Ramos (cell line): Measurements from ENCODE around the gene UVRAG.
"Not testable (repeated sequence)": the region's sequence is repeated elsewhere in the genome, so short reads cannot be mapped to it uniquely, and the experiment has no call there.

Experiments used
- in situ Hi-C: fragments of 300-500 bp; cut with MboI; formaldehyde crosslinking; loops from one replicate; pipeline ENCODE4 v1.14.3; 2022; ENCODE audit warnings: low sequenced_read_pairs; ENCODE audit not compliant: unreplicated experiment

Gene UVRAG

DNA sequence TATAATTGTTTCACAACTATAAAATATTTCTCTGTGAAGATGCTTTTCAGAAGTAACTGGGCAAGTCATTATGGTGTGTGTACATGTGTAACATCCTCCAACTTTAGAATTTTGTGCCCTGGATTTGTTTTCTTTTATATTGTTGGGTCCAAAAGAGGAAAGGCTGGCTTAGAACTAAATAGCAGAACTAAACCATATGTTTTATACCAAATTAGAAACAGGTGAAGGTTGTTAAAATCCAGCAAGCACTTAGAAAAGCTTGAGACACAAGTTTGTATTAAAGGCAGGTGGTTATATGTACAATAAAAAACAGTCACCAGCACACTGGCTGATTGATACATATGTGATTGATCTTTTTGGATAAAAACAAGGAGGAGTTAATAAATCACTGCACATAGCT lies 232.8 kb downstream of the UVRAG start:
- in situ Hi-C loops, result no loop called here

DNA sequence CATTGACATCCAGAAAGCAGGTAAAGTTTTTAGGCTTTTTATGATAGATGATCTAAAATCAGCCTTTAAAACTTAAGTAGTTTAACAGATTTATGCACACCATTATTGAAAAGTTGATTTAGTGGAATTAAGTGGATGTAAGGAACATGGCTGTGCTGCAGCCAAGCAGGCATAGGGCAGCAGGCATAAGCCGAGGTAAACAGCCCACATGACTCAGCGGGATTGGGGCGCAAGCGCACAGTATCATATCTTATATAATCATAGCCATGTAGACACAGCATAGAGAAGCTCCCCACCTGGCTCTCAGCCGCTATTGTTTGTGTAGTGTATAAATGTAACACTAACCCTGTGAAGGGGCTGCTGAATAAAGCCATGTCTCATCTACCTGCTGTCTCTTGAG lies 233.8 kb downstream of the UVRAG start:
- in situ Hi-C loops, result no loop called here

DNA sequence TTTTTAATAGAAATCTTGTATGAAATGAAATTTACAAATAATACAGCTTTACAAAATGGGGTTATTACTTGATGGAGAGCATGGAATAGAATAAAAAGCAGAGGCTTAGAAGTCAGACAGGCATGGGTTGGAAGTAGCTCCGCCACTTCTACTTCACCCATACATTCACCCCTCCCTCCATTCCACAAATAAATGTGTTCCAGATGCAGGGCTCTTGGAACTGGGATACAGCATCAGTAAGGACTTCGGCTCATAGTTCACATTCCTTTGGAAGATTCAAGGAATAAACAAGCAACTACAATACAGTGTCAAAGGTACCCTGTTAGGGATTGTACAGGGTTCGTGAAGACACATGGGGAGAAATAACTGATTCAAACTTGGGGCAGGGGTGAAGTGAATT lies 234.5 kb downstream of the UVRAG start:
- in situ Hi-C loops, result no loop called here

DNA sequence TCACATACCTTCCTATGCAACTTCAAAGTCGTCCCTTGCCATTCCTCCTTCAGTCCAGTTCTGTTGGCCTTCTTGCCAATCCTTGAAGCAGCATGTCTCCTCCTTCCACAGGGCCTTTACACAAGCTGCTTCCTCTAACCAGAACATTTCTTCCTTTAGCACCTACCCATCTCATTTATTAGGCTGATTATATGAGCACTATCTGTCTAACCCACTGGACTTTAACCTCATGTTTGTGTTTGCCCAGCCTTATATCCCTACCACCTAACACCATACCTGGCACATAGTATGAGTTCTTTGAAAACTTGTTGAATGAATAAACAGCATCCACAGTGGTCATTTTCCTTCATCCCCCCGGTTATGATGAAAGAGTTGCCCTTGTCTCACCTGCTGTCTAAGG lies 236.9 kb downstream of the UVRAG start:
- in situ Hi-C loops, result no loop called here

DNA sequence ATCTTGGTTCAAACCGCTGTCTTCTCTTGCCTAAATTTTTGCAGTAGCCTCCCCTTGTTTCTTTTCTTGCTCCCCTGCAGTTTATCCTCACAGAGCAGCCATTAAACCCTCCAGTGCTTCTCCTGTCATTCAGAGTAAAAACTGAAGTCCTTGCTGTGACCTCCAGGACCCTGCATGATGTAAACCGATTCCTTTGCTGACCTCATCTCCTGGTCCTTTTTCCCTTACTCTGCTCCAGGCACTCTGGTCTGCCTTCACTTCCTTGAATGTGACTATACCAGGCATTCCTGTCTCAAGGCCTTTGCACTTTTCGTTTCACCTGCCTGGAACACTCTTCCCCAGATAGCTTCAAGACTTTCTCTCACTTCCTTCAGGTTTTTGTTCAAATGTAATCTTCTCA lies 239.3 kb downstream of the UVRAG start:
- in situ Hi-C loops, result no loop called here

DNA sequence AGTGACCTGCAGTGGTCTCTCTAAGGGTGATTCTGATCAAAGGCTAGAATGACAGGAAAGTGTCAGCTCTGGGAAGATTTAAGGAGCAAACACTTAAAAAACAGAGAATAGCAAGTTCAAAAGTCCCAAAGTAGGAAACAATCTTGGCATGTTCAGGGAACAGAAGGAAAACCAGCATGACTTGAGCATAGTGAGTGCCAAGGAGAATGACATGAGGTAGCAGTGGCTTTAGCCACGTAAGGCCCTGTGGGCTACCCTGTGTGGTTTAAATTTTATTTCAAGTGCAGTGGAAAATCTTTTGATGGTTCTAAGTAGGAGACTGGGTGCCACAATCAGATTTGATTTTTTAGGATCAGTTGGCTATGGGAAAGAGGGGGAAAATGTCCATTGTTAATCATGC lies 241.9 kb downstream of the UVRAG start:
- in situ Hi-C loops, result no loop called here

DNA sequence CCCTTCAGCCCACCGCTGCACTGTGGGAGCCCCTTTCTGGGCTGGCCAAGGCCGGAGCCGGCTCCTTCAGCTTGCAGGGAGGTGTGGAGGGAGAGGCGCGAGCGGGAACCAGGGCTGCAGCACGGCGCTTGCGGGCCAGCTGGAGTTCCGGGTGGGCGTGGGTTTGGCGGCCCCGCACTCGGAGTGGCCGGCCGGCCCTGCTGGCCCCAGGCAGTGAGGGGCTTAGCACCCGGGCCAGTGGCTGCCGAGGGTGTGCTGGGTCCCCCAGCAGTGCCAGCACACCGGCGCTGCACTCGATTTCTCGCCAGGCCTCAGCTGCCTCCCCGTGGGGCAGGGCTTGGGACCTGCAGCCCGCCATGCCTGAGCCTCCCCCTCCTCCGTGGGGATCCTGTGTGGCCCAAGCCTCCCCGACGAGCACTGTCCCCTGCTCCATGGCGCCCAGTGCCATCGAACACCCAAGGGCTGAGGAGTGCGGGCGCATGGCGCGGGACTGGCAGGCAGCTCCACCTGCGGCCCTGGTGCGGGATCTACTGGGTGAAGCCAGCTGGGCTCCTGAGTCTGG lies 245.5 kb downstream of the UVRAG start:
- in situ Hi-C loops, result not testable (repeated sequence)

DNA sequence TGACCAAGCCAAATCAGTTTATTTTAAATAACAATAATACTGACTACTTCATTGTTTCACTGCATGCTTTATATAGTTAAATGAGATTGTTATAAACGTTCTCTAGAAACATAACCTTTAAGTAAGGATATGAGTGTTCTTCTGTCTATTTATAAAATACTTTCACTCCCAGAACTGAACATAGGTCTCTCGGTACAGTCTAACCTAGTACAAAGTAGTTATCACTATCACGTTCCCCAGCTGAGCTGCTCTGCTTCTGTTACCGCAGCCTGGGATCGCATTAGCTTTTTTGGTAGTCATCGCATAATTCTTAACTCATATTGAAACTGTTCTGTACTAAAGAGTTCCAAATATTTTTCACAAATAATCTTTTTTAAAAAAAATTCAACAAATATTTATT lies 247.7 kb downstream of the UVRAG start:
- in situ Hi-C loops, result no loop called here

DNA sequence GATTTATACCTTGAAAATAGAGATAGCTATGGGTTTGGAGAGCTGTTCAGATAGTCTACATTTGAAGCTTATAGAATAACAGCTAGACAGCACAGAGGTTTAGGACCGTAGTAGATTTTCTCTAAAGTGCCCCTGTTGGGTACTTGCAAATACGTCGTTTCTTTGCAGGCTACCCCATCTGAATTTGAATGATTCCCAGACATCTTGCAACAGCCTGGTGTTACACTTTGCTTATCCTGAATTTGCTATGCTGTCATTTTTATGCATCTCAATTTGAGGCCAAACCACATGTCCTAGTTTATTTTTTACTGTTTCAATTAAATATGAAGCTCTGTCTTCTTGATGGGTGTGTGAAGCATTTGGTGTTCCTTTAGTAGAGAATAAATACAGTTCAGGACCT lies 249.2 kb downstream of the UVRAG start:
- in situ Hi-C loops, result no loop called here

DNA sequence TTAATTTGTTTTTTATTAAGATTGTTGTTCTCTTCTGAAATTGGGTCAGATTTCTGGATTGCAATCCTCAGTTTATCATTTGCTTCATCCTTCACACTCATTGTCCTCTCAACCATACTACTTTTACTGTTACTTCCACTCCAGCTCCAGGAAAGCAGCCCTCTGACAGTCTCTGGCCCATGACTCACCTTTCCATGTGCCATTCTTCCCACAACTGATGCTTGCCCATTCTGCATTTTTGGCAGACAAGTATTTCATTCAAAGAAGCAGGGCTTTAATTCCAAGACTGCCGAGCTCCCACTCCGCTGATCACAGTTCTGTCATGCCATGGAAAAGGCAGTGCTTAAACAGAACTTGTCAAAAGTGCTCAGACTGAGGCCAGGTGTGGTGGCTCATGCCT lies 252.1 kb downstream of the UVRAG start:
- in situ Hi-C loops, result no loop called here

DNA sequence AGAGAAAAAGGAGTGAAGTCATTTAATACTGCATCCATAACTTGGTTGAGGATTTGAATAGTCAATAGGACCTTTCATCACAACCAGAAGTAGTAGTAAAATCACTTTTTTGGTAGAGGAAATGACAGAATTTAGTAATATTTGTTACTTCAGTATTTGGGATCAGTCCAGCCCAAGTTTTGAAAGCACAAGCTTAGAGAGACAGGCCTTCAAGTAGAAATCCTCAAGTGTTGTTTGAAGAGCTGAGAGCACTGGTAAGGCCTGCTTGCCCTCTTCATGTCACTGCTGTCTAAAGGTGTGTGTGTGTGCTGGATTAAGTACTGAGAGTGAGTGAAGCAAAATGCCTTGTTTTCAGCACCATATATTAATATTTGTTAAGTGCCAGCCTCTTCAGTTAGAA lies 254.0 kb downstream of the UVRAG start:
- in situ Hi-C loops, result no loop called here

DNA sequence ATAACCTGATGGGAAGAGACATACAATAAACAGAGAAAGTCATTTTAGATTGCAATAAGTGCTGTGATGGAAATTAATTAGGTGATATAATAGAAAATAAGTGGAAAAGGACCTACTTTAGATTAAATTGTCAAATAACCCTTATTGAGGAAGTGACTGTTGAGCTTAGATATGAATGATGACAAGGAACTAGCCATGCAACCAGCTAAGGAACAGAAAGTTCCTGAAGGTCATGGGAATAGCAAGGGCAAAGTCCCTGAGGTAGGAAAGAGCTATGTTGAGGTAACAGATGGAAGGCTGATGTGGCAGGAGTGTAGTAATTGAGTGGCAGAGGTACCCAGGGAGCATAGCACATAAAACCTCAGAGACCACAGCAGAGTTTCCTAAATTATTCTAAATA lies 256.1 kb downstream of the UVRAG start:
- in situ Hi-C loops, result no loop called here

DNA sequence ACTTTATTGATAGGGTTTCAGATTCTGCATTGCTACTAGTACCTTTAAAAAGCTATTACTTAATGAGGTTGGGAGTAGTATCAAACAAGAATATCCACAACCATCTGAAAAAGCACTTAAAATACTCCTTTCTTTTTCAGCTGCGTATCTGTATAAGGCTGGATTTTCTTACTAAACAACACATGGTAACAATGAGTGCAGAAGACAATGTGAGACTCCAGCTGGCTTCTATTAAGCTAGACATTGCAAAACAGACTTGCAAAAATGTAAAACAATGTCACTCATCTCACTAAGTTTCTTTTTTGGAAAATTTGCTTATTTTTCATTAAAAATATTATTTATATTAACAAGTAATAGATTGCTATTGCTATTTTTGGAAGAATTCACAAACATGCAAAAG lies 258.7 kb downstream of the UVRAG start:
- in situ Hi-C loops, result no loop called here

DNA sequence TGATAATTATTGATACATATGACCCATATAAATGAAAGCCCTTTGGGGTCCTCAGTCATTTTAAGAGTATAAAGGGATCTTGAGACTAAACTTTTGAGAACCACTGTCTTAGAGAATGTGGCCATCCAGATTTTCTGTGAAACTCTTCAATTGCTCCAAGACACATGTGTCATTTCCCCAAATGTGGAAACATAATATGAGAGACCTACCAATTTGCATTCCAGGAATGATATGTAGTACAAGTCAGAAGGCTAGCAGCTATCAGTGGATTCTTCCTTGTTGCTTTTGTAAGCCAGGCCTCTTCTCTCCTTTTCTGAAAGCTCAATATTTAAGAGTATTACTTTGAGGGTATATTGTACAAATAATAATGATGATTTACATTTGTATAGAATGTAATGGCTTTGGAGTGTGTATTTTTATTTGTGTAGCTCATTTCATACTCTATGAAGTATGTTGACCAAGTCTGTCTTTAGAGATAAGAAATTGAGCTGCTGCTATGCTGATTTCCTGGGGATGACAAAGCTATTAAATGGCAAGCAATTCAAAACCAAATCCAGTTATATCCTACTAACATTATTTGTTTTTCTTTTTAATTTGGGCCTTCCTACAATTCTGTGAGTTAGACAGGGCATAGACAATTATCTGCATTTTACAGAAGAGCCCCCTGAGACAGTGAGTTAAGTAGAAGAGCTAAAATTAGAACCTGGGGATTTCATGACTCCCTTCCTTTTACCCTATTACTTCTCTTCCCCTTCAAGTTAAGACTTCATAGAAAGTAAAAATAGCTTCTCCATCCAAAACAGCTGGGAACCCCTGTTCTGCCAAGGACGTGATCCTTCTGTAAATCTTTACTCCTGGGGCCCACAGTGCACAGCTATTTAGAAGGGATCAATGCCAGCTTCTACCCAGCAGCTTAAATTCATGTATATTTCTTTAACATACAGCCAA lies 259.4 kb downstream of the UVRAG start:
- in situ Hi-C loops, result no loop called here

DNA sequence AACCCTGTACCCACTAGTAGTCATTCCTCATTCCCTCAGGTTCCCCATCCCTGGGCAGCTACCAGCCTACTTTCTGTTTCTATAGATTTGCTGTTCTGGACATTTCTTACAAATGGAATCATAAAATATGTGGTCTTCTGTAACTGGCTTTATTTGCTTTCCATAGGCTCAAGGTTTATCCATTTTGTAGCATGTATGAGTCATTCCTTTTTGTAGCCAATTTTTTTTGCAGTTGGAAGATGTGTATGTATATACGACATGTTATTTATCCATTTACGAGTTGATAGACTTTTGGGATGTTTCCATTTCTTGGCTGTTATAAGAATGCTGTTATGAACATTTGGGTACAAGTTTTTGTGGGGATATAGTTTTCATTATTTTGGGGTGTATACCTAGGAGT lies 260.7 kb downstream of the UVRAG start:
- in situ Hi-C loops, result no loop called here

DNA sequence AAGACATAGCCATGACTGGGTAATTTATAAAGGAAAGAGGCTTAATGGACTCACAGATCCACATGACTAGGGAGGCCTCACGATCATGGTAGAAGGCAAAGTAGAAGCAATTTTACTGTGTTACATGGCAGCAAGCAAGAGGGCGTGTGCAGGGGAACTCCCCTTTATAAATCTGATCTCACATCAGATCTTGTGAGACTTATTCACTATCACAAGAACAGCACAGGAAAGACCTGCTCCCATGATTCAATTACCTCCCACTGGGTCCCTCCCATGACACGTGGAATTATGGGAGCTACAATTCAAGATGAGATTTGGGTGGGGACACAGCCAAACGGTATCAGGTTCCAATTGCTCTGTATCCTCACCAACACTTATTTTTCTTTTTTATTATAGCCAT lies 261.2 kb downstream of the UVRAG start:
- in situ Hi-C loops, result not testable (repeated sequence)

DNA sequence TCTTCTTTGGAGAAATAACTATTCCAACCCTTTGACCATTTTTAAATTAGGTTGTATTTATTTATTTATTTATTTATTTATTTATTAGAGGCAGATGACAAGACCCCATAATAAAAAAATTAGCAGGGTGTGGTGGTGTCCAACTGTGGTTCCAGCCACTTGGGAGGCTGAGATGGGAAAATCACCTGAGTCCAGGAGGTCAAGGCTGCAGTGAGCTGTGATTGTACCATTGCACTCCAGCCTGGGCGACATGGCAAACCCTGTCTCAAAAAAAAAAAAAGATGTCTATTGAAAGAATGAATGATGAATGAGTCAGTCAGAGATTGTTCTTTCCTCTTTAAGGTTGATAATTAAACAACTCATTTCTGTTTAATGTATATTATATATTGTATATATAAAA lies 261.7 kb downstream of the UVRAG start:
- in situ Hi-C loops, result no loop called here

DNA sequence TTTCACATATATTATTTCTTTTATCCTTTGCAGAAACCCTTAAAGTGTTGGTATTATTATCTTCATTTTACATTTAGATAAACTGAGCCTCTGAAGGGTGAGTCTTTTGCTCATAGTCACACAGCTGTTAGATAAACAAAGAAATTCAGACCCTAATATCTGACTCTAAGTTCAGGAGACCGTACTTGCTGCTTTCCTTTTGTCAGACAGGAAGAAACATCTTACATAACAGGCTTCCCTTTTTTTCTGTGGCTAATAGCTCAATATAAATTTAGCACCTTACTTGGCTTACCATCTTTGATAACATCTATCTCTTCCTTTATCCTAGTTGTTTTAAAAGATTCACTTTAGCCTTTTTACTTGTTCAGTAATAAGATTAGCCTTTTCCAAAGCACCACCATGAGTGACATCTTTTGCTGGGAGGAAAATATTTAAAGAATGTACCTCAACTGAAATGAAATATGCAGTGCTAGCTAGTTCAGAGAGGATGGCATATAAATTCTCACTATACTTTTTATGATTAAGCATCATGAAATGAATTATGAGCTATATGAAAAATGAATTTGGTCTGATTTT lies 262.7 kb downstream of the UVRAG start:
- in situ Hi-C loops, result no loop called here

DNA sequence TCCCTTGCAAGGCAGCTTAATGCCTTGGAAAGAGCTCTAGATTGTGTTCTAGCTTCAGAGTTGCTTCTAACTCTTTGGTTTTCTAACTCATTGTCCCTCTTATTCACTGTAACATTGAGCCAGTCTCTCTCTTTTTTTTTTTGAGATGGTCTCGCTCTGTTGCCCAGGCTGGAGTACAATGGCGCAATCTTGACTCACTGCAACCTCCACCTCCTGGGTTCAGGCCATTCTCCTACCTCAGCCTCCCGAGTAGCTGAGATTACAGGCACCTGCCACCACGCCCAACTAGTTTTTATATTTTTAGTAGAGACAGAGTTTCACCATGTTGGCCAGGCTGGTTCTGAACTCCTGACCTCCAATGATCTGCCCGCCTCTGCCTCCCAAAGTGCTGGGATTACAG lies 266.1 kb downstream of the UVRAG start:
- in situ Hi-C loops, result not testable (repeated sequence)

DNA sequence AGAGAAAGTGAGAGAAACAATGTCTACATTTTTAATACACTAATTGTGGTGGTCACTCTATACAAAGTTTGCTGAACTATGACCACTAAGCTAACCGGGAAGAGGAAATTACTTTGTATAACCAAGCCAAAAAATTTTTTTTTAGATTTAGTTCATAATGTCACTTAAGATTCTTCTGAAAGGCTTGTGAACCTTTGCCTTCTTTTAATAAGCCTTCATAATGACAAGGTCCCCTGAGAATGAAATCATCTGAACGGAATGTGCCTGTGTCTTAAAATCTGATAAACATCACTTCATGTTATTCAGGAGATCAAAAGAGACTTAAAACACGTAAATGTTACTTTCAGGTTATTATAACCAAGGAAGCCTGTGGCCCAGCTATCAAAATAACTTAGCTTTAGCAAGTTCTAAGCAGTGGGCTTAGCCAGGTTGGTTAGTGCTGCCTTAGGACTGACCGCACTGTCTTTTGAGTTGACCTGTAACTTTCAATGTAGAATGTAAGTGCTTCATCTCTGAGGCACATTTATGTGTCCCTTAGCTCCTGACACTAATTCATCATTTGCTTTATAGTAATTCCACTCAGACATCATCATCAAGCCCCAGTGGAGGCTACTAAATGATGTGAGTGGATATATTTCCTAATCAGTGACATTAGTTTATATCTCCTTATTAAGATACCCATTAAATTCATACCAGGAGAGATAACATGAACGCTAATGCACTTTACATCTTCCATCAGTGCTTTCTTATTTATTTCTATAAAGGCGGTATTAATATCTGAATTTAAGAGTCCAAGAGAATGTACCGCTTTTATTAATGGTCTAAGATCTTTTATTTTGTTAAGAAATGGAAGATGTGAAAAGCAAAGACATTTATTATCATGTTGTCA lies 268.8 kb downstream of the UVRAG start:
- in situ Hi-C loops, result no loop called here

DNA sequence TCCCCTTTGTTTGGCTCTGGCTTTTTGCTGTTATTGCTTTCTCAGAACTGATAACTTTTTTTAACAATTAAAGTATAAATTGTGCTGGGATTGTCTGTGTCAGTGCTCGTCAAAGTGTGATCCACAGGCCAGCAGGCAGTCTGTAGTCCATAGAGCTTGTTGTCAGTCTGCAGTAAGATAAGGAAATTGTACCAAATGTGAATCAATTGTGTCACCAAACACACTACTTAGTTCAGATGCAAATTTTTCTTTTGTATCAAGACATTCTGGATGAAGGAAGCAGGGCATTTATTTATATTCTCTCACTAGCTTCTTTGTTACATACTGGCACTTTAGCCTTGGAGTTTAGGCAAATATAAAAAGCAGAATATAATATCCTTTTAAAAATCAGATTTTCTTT lies 270.3 kb downstream of the UVRAG start:
- in situ Hi-C loops, result no loop called here
